K562 (cell line): ENCODE measurements around the gene TCHP. TPM values are rescaled to one million over a fixed set of nuclear protein-coding genes. Genes with fewer than 3 reads are reported as not detected.

Source experiments
- GMEB1 ChIP-seq: fragments of 250-450 bp; sonication (Bioruptor Pico); IDR thresholded peaks from 2 replicates; pipeline ENCODE4 v1.4.0; 2020; ENCODE audit warnings: mild to moderate bottlenecking
- HCFC1 ChIP-seq: IDR thresholded peaks from 2 replicates; pipeline ENCODE4 v1.6.1; 2012; ENCODE audit warnings: low read depth, low read length, improper control_type of control experiment
- ZBTB40 ChIP-seq, 2 experiments: fragments of 450-650 bp in 1 of 2; sonication (generic) in 1 of 2; formaldehyde crosslinking in 1 of 2; IDR thresholded peaks; 2 replicates each; pipeline versions ENCODE4 v1.7.1 to v1.9.0; 2016 to 2022; ENCODE audit warnings: inconsistent platforms in 1 of 2, mild to moderate bottlenecking in 1 of 2, missing genetic modification reagents in 1 of 2
- ZEB2 ChIP-seq: fragments of 450-650 bp; IDR thresholded peaks from 2 replicates; pipeline ENCODE4 v1.6.1; 2016
- ZNF23 ChIP-seq: fragments of 250-450 bp; sonication (Bioruptor Pico); IDR thresholded peaks from 2 replicates; pipeline ENCODE4 v1.4.0; 2020; ENCODE audit warnings: mild to moderate bottlenecking
- ZNF239 ChIP-seq: fragments of 250-450 bp; sonication (Bioruptor Pico); IDR thresholded peaks from 2 replicates; pipeline ENCODE4 v1.4.0; 2020; ENCODE audit warnings: mild to moderate bottlenecking
- polyA plus RNA-seq, 8 experiments: library from polyadenylated mRNA; depleted of rRNA in 4 of 8; stranded (reverse) in 5 of 8; unstranded in 3 of 8; fragments of >200 nt; fragmentation: Nextera tagmentation in 2 of 8; fragmentation: Illumina TruSeq in 1 of 8; extraction: Ambion mirVana in 2 of 8; extraction: Trizol in 1 of 8; gene quantifications; 2 replicates each; pipeline versions ENCODE4 v1.2.1 to v1.2.3, GENCODE V29; 2011 to 2014; ENCODE audit warnings: inconsistent platforms in 1 of 8, missing spikeins in 1 of 8
- total RNA-seq, 7 experiments: library from RNA; depleted of rRNA in 6 of 7; stranded (reverse); fragments of >200 nt in 6 of 7; fragmentation: Illumina TruSeq in 2 of 7; extraction: Trizol in 2 of 7; gene quantifications; 2 replicates each; pipeline versions ENCODE4 v1.2.1 to v1.2.3, GENCODE V29; 2011 to 2021; ENCODE audit warnings: low replicate concordance in 1 of 7
- TF ChIP-seq, protein P1 (sequence below): fragments of 150-350 bp; conservative IDR thresholded peaks from 2 replicates; pipeline ENCODE4 v1.6.1; 2014; ENCODE audit warnings: low read length
- TF ChIP-seq, protein P2 (sequence below): fragments of 250-450 bp; sonication (Bioruptor Pico); IDR thresholded peaks from 2 replicates; pipeline ENCODE4 v1.5.0; 2021

The TCHP gene
- total and polyA plus RNA-seq, 9 of the 15 experiments (the other 6 are each of a cell fraction or from before 2014, with no cell fraction given) = 3.4 to 30.4 (median 19.7) TPM

DNA sequence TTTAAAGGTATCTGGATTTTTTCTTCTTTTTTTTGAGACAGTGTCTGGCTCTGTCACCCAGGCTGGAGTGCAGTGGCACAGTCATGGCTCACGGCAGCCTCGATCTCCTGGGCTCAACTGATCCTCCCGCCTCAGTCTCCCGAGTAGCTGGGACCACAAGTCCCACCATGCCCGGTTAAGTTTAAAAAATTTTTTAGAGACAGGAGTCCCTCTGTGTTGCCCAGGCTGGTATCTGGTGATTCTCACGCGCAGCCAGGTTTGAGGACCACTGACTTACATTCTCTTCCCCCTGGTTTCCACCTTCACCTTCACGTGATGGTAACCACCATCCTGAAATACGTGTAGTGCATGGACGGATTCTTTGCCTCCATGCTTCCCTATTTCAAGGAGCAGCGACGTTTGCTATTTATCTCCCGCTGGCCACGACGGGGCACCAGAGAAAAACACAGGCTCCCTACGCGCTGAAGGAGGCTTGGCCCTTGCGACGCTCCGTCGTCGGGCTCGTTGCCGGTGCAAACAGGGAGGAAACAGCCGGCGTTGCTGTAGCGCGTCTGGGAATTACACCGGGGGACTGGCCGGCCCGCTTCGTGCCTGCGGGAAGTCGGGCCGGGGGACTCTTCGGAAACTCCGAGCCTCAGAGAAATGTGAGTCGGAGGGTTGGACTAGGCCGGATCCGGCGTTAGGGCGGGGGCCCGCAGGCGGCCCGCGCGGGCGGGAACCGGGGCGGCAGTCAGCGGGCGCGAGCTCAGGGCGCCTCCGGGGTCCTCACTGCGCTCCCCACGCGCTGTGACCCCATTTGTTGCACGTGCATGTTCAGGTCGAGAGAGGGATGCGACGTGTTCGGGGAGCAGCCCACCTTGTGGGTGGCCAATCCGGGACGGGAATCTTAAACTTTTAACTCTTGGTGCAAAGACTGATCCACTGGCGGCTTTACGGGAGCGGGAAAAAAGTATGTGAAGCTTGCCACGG is at the start of gene TCHP (continued):
- TF ChIP-seq ZBTB40 (IDR thresholded peaks at IDR 0.05) (no peak), ZBTB40 (CRISPR knock-in tag; IDR thresholded peaks at IDR 0.05) (no peak), ZNF23 (no peak), GMEB1 (CRISPR knock-in tag) (peak; percentile 52; the same call in 1 of the 2 replicates), ZEB2 (0 out of 2 replicates have a peak, but pooled peaks have one; percentile 37), HCFC1 (peak; percentile 59), ZNF239 (CRISPR knock-in tag) (no peak)
- TF ChIP-seq, protein P1, sequence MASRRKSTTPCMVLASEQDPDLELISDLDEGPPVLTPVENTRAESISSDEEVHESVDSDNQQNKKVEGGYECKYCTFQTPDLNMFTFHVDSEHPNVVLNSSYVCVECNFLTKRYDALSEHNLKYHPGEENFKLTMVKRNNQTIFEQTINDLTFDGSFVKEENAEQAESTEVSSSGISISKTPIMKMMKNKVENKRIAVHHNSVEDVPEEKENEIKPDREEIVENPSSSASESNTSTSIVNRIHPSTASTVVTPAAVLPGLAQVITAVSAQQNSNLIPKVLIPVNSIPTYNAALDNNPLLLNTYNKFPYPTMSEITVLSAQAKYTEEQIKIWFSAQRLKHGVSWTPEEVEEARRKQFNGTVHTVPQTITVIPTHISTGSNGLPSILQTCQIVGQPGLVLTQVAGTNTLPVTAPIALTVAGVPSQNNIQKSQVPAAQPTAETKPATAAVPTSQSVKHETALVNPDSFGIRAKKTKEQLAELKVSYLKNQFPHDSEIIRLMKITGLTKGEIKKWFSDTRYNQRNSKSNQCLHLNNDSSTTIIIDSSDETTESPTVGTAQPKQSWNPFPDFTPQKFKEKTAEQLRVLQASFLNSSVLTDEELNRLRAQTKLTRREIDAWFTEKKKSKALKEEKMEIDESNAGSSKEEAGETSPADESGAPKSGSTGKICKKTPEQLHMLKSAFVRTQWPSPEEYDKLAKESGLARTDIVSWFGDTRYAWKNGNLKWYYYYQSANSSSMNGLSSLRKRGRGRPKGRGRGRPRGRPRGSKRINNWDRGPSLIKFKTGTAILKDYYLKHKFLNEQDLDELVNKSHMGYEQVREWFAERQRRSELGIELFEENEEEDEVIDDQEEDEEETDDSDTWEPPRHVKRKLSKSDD = peak; percentile 80; the same call in 1 of the 2 replicates
- TF ChIP-seq, protein P2, sequence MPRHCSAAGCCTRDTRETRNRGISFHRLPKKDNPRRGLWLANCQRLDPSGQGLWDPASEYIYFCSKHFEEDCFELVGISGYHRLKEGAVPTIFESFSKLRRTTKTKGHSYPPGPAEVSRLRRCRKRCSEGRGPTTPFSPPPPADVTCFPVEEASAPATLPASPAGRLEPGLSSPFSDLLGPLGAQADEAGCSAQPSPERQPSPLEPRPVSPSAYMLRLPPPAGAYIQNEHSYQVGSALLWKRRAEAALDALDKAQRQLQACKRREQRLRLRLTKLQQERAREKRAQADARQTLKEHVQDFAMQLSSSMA = no peak
